NCI-H1105 treated with DMSO at 0.1 percent for 48 hours (cell line): ENCODE results near the gene HSPA2.
A peak's percentile ranks its signal among the peaks of the same experiment; 100 is the strongest.
"Not testable (repeated sequence)": the region's sequence is repeated elsewhere in the genome, so short reads cannot be mapped to it uniquely, and the experiment has no call there.

ENCODE experiments used
- DNase-seq: peaks from one replicate; lab custom pipeline; 2025; lab: John Stamatoyannopoulos, UW

HSPA2 gene

GRCh38 chr14:64515053-64515452 lies 25.5 kb upstream of the HSPA2 start:
- DNase-seq = no peak

GRCh38 chr14:64516969-64517368 lies 23.6 kb upstream of the HSPA2 start:
- DNase-seq = no peak

GRCh38 chr14:64517667-64518066 lies 22.9 kb upstream of the HSPA2 start:
- DNase-seq = not testable (repeated sequence)

- no peak for DNase-seq
Observed at GRCh38 chr14:64518229-64518628, 22.3 kb upstream of the HSPA2 start.

- DNase-seq = no peak
Observed at GRCh38 chr14:64520699-64521098, 19.8 kb upstream of the HSPA2 start.

GRCh38 chr14:64522591-64523355 lies 17.8 kb upstream of the HSPA2 start:
- DNase-seq = no peak

- no peak for DNase-seq
Observed at GRCh38 chr14:64525354-64525753, 15.2 kb upstream of the HSPA2 start.

- no peak for DNase-seq
Observed at GRCh38 chr14:64531567-64531966, 9.0 kb upstream of the HSPA2 start.

GRCh38 chr14:64536488-64537245 lies 3.9 kb upstream of the HSPA2 start:
- no peak for DNase-seq

- DNase-seq = no peak
Observed at GRCh38 chr14:64541261-64541971, 875 bp downstream of the HSPA2 start.

GRCh38 chr14:64541972-64542835 lies 1.7 kb downstream of the HSPA2 start:
- DNase-seq = no peak

- DNase-seq = no peak
Observed at GRCh38 chr14:64542836-64543201, 2.3 kb downstream of the HSPA2 start.

- no peak for DNase-seq
Observed at GRCh38 chr14:64544607-64545312, 4.2 kb downstream of the HSPA2 start.

GRCh38 chr14:64549016-64549415 lies 8.5 kb downstream of the HSPA2 start:
- no peak for DNase-seq

GRCh38 chr14:64549791-64550620 lies 9.5 kb downstream of the HSPA2 start, which contains the start of gene PPP1R36:
PPP1R36 (plus strand) TSS chr14:64549961; CDS start chr14:64549998, 37 bp downstream.
- peak; percentile 85 for DNase-seq

- peak; percentile 51 for DNase-seq
Observed at GRCh38 chr14:64550621-64551333, 10.2 kb downstream of the HSPA2 start.

GRCh38 chr14:64554556-64554955 lies 14.0 kb downstream of the HSPA2 start:
- DNase-seq = no peak

- no peak for DNase-seq
Observed at GRCh38 chr14:64556526-64556925, 16.0 kb downstream of the HSPA2 start.

GRCh38 chr14:64558216-64558615 lies 17.7 kb downstream of the HSPA2 start:
- DNase-seq = not testable (repeated sequence)
